HG02623 (cell line): Measurements from ENCODE around the gene ABAT.
"Not testable (repeated sequence)": the region's sequence is repeated elsewhere in the genome, so short reads cannot be mapped to it uniquely, and the experiment has no call there.

Source experiments
- ATAC-seq: cut with Tn5 transposase; IDR thresholded peaks from one replicate; pipeline ENCODE4 v1.9.1; 2021; ENCODE audit warnings: moderate library complexity; ENCODE audit not compliant: unreplicated experiment

ABAT gene

GRCh38 chr16:8774208-8774607 is 99.8 kb downstream of the ABAT start:
- ATAC-seq = no peak

DNA sequence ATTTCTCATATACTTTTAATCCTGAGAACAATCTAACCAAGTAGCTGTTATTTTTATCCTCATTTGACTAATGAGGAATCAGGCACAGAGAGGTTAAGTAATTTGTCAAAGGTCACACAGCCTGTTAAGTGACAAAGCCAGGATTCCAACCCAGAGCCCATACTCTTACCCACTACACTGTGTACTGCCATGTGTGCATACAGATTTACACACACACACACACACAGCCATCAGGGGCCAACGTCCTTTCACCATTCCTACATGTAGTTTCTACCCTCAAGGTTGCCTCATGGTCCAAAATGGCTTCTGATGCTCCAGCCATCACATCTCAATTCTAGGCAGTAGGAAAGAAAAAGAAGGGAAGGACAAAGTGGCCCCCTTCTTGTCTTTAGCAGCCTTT is 100.9 kb downstream of the ABAT start:
- ATAC-seq = no peak

GRCh38 chr16:8776129-8776584 is 101.7 kb downstream of the ABAT start:
- no peak for ATAC-seq

DNA sequence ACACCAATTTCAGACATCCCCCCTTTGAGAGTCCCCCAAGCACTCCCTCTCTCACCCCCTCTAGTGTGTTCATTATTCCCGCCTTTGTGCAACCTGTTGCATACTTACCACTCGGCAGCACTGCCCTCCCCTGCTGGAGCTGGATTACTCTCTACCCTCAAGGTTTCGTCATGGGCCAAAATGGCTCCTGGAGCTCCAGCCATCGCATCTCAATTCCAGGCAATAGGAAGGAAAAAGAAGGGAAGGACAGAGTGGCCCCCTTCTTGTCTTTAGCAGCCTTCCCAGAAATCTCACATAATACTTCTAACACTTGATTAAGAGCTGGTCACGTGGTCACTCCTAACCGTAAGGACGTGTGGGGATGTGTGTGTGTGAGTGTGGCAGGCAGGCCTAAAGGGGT is 102.8 kb downstream of the ABAT start:
- ATAC-seq = no peak

DNA sequence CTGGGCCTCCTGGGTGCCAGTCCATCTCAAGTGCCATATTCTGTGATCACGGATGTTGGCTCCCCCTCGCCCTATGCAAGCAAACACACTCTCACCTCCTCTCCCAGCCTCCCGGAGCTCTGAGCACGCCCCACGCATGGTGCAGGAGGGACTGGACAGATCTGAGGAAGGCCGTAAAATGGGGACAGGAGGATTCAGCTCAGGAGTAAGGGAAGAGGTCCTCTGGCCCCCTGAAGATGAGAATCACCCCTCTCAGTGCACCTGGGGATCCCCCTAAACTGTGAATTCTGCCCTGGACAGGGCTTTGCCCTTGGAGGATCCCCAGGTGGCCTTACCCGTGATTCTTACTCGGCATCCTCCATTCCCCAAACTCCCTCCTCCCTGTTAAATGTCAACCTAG is 107.4 kb downstream of the ABAT start:
- no peak for ATAC-seq

- ATAC-seq = no peak
Observed at GRCh38 chr16:8782673-8783072, 108.3 kb downstream of the ABAT start.

GRCh38 chr16:8785408-8785807 is 111.0 kb downstream of the ABAT start:
- ATAC-seq = no peak

DNA sequence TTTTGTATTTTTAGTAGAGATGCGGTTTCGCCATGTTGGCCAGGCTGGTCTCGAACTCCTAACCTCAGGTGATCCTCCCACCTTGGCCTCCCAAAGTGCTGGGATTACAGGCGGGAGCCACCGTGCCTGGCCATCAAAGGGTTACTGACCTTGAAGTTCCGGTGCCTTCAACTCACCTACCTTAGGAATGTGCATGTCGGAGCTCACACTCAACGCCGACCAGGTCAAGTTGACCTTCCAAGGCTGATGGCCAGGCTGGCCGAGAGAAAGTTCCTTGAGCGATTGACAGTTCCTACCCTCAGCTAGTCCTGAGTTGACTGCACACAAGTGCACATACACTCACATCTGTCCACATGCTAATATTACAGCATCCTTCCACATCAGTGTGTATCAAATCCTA is 111.9 kb downstream of the ABAT start:
- ATAC-seq = not testable (repeated sequence)

DNA sequence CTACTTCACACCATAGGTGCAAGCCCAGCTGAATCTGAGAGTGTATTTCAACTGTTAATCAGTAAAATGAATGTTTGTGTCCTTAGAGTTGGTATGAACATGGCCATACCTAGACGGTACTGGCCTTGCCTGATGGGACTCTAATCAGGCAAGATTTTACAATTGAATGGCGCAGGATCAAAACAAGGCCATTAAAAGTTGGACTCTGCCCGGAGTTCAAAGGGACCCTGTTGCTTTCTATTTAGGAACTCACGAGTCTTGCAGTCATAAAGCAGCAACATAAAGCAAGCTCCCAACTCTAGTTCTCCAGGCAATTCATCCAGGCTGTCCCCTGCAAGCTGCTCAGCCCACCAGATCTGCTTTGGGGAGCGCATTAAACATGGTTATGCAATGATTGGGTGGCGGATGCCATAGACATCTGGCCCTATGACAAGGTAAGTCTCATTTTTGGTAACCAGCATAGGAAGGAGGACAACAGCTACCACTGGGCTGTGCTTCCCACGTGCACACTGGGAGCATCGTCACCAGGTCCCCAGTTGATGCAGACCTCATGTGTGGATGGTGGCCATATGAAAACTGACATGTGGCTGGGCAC is 114.3 kb downstream of the ABAT start:
- ATAC-seq = no peak

- no peak for ATAC-seq
Observed at GRCh38 chr16:8795091-8795490, 120.7 kb downstream of the ABAT start.

- ATAC-seq = no peak
Observed at GRCh38 chr16:8795818-8796217, 121.4 kb downstream of the ABAT start.

DNA sequence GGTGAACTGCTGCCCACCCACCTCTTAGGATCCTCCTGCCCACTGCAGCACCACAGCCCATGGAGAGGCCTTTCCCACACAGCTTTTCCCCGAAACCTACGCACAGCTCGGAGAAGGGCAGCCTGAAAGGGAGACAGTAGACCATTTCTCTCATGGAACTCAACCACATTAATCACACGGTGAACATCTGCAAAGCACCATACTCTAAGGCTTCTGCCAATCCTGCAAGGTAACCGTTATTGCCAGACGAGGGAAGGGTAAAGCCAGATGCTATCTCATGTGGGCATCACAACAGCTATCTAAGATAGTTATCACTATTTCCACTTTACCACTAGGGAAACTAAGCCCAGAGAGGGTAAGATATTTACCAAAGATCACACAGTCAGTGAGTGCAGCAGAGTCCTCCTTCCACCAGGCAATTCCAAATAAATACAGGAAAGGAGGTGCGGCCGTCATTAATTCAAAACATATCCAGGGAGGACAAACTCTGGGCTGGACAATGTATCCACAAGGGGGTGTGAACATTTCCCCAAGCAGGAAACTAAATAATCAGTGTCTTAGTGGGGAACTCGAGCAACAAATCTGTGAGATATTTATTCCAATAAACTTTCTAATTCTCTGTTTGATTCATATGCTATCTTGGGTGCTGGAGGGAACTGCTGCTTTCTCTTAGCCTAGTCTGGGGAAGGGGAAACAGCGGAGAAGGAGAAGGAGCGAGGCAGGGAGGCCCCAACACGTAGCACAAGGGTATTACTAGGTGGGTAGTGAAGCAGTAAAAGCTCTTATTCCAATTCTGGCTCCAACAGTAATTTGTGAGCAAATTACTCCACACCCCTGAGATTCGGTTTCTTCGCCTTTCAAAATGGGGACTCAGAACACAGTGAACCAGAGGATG is 122.3 kb downstream of the ABAT start:
- no peak for ATAC-seq

- peak; percentile 94 for ATAC-seq
Observed at GRCh38 chr16:8797364-8798173, 123.2 kb downstream of the ABAT start, which contains the start of the genes PMM2 and TMEM186. Gene PMM2, plus strand, starts transcription at chr16:8797839. Its CDS starts 44 bp downstream, at chr16:8797883. Gene TMEM186, minus strand, starts transcription at chr16:8797639. Its CDS starts 25 bp downstream, at chr16:8797614.

DNA sequence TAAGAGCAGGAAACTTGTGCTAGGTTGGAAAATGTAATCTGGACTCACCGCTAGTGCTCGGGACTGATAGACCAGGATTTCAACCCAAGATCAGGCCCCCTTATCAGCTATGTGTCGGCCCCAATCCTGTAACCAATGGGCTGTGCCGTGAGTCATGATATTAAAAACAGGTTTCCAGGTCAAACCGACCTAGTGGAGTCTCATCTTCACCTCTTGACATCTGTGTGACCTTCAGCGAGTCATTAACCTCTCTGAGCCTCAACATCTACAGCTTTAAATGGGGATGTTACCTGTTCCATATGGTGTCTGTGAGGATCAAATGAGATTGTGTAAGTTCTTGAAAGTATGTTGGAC is 123.7 kb downstream of the ABAT start:
- no peak for ATAC-seq

DNA sequence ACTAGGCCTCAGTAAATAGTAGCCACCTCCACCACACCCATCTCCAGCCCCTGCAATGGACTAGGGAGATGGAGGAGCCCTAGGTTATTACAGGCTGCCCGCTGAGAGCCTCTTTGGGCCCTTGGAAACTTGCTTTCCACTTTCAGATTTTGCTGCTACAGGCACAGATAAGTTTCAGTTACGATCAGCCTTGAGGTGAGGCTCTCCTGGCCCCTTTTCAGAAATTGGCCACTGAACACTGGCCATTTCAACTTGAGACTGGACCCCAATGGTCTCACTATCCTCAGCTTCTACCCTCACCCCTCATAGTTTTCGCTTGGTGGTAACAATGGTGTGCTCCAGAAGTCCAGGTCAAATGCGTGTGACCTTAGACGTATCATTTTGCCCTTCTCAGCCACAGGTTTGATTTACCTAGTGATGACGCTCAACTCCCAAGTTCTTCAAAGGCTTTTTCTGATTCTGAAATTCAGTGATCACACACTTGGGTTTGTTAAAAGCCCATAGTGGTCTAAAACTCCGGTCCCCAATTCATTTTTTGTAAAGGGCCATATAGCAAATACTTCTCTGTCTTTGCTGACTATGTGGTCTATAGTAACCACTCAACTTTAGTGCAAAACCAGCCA is 124.2 kb downstream of the ABAT start:
- no peak for ATAC-seq

- ATAC-seq = no peak
Observed at GRCh38 chr16:8801701-8802100, 127.3 kb downstream of the ABAT start.

GRCh38 chr16:8803733-8804132 is 129.3 kb downstream of the ABAT start:
- ATAC-seq = not testable (repeated sequence)

DNA sequence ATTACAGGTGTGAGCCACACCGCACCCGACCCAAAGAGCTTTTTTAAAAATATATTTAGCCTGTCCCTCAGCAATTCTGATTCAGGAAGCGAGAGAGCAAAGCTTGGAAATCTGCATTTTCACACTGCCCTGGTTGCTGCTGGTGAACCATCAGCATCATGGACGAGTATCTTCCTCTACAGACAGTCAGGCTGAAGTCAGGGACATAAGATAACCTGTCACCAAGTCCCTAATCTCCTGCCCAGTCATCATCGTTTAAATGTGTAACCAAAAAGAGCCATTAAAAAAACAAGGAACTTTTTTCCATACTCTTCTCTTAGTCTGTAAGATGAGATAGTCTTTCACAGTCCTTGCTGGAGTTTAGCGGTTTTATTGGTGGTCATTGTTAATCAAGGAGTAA is 129.9 kb downstream of the ABAT start:
- no peak for ATAC-seq

- ATAC-seq = no peak
Observed at GRCh38 chr16:8806272-8806983, 132.0 kb downstream of the ABAT start.

- no peak for ATAC-seq
Observed at GRCh38 chr16:8807189-8807588, 132.8 kb downstream of the ABAT start.
